GM21381 (cell line): ENCODE measurements around the gene SLC7A4.
"Not testable (repeated sequence)": the region's sequence is repeated elsewhere in the genome, so short reads cannot be mapped to it uniquely, and the experiment has no call there.

Experiments
- ATAC-seq: cut with Tn5 transposase; IDR thresholded peaks from one replicate; pipeline ENCODE4 v1.9.1; 2021; ENCODE audit warnings: mild to moderate bottlenecking, moderate library complexity; ENCODE audit not compliant: unreplicated experiment

Gene SLC7A4

DNA sequence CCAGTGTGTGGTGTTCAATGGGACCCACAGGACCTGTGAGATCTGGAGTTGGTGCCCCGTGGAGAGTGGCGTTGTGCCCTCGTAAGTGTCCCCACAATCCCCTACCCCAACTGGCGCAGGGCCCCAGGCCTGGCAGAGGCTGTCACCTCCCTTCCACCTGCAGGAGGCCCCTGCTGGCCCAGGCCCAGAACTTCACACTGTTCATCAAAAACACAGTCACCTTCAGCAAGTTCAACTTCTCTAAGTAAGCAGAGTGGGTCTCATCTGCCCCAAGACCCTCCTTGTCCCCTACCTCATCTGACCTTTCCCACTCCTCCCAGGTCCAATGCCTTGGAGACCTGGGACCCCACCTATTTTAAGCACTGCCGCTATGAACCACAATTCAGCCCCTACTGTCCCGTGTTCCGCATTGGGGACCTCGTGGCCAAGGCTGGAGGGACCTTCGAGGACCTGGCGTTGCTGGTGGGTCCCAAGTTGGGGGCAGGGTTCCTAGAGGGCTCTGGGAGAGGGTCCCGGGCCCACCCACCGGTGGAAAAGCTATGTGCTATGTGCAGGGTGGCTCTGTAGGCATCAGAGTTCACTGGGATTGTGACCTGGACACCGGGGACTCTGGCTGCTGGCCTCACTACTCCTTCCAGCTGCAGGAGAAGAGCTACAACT lies 9.3 kb downstream of the SLC7A4 start:
- ATAC-seq = no peak

- no peak for ATAC-seq
These were observed 9.9 kb downstream of the SLC7A4 start for GRCh38 chr22:21022507-21022906.

DNA sequence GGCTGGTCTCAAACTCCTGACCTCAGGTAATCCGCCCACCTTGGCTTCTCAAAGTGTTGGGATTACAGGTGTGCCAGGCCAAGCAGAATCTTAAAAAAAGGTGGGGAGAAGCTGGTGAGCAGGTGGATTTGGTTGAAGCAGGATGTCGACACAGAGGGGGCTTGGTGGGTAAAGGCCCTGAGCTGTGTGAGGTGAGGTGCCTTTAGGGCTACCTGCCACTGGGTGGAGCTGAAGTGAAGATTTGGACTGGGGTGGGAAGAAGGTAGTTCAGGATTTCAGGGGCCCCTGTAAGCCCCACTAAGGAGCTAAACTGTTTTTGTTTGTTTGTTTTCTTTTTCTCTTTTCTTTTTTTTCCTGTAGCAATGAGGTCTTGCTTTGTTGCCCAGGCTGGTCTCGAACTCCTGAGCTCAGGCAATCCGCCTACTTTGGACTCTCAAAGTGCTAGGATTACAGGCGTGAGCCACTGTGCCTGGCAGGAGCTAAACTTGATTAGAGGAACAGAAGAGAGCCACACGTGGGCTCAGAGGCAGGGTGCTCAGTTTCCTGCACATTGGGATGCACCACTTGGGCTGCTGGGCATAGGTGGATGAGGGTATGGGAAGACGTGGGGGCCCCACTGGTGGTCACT lies 11.4 kb downstream of the SLC7A4 start:
- ATAC-seq = no peak

DNA sequence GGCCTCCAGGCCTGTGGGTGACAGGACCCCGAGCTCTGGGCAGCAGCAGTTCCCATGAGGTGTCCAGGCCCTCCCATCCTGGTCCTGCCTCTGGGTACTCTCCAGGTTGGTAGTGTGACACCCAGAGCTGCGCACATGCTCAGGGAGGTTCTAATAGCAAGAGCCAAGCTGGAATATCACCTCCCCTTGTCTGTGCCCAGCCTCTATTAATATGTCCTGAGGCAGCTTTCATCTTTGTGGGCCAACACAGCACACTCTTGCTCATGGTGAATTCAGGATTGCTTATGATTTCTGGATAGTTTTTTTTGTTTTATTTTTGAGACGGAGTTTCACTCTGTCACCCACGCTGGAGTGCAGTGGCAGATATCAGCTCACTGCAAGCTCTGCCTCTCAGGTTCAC lies 14.0 kb downstream of the SLC7A4 start:
- ATAC-seq = no peak

GRCh38 chr22:21016644-21017420 lies 15.5 kb downstream of the SLC7A4 start:
- no peak for ATAC-seq

GRCh38 chr22:21015466-21016006 lies 16.8 kb downstream of the SLC7A4 start:
- no peak for ATAC-seq

GRCh38 chr22:21014726-21015465 lies 17.5 kb downstream of the SLC7A4 start, which contains the start of gene P2RX6:
P2RX6 (plus strand) TSS chr22:21015165; CDS start chr22:21015175, 10 bp downstream.
- no peak for ATAC-seq

- peak; percentile 87 for ATAC-seq
These were observed 18.1 kb downstream of the SLC7A4 start for GRCh38 chr22:21014202-21014725.

- ATAC-seq = peak; percentile 19
These were observed 18.6 kb downstream of the SLC7A4 start for GRCh38 chr22:21013657-21014201.

DNA sequence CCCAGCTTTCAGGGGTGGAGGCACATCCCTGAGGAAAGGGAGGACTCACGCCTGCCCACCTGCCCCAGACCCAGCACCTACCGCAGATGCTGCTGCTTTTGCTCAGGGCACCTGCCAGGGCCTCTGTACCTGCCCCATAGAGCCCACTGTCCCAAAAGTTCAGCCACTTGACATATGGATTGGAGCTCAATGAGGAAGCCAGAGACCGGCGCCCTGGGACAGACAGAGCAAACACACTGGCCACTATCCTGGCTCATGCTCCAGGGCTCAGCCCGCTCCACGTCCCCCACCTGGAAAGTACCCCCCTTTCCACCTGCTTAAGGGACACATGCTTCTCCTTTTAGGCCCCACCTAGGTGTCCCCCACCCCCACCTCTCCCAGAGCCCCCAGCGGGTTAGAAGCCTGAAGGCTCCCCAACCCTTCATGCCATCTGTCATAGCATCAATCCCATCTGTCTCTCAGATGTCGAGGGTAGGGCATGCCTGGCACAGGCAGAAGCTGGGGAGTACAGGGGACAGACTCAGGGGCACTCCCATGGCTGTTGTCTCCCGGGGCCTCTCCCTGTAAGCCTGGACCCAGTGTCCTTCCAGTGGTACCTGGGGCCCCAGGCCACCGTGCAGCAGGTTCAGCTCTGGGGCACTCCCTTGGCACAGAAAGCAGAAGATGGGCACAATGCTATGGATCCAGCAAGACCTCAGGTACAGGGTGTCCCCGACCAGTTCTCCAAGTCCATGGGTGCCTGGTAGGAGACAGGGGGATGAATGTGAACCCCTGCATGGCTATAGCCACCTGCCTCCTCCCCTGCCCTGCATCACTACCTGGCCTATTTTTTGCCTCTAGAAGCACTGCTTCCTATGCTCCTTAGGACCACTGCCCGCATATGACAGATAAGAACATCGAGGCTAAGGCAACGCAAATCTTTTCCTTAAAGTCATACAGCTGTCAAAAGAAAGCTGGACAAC lies 19.6 kb downstream of the SLC7A4 start:
- ATAC-seq = no peak

DNA sequence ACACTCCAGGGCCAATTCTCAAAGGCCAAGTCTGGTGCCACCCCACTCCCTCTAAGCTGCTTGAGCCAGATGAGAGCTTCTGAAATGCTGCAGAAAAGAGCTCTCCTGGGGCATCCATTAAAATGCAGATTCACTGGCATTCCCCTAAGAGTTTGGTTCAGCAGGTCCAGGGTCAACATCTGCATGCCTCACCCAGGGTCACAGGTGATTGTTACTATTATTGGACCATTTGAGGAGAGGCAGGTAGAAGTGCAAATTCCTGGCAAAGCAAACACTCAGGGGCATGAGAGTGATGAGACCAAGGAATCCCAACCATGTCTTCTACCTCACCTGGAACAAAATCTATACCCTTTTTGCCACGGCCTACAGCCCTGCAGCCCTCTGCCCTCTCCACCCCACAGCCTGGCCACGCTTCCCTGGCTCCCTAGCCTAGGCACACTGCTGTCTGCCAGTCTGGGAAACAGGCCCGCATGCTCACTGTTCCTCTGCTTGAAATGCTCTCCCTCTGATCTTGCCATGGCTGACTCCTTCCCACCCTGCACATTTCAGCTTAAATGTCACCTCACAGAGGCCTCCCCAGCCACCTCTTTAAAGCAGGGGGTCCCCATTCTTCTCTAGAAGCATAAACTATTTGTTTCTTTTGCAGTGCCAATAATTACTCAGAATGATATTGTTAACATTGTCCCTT lies 21.8 kb downstream of the SLC7A4 start:
- no peak for ATAC-seq

GRCh38 chr22:21009638-21010425 lies 22.5 kb downstream of the SLC7A4 start:
- no peak for ATAC-seq

- ATAC-seq = not testable (repeated sequence)
These were observed 23.2 kb downstream of the SLC7A4 start for GRCh38 chr22:21009208-21009607.

GRCh38 chr22:21003782-21004181 lies 28.6 kb downstream of the SLC7A4 start:
- no peak for ATAC-seq

- ATAC-seq = peak; percentile 82
These were observed 30.6 kb downstream of the SLC7A4 start, which contains the start of gene THAP7 for GRCh38 chr22:21001601-21002325. THAP7 (minus strand) TSS chr22:21002118; CDS start chr22:21001911, 207 bp downstream.

DNA sequence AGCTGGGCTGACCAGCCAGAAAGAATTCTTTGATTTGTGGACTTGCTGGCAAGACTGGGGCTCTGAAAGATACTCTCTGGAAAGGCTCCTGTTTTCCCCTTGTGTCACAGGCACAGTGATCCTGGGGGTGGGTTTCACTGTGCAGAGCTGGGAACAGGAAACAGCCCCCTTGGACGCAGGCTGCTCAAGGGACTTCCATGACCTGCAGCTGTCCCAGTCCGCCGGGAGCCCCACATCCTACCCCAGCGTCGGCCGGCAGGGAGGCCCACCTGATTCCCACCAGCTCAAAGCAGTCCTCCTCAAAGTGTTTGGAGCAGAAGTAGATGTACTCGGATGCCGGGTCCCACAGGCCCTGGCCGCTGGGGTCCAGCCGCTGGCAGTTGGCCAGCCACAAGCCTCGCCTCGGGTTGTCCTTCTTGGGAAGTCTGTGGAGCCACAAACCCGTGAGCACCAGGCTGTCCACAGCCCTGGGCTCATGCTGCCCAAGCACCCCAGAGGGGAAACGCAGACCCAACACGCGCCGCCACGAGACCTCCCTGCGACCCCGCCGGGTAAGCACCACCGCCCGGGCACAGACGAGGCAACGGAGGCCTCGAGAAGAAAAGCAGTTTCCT lies 31.3 kb downstream of the SLC7A4 start:
- peak; percentile 7 for ATAC-seq
